ENCODE measurements around the gene ZPR1. TPM values are rescaled to one million over a fixed set of nuclear protein-coding genes. Genes with fewer than 3 reads are reported as not detected.
"Not testable (repeated sequence)": the region's sequence is repeated elsewhere in the genome, so short reads cannot be mapped to it uniquely, and the experiment has no call there.

ZPR1 gene
- total RNA-seq, 1 donor: 20.2 TPM

- no peak for DNase-seq (ENCODE audit: low read depth in 2 of 3, low spot score in 2 of 3)
These were observed 37.6 kb upstream of the ZPR1 start for GRCh38 chr11:116825434-116825833.

GRCh38 chr11:116823031-116823843, 35.4 kb upstream of the ZPR1 start, which contains the start of gene APOA4:
Gene APOA4 (minus strand): TSS chr11:116823304. CDS start chr11:116823191, 113 bp downstream.
- DNase-seq (ENCODE audit: low read depth in 2 of 3, low spot score in 2 of 3): no peak

GRCh38 chr11:116822575-116822974, 34.8 kb upstream of the ZPR1 start:
- DNase-seq (ENCODE audit: low read depth in 2 of 3, low spot score in 2 of 3): no peak

GRCh38 chr11:116821050-116821918, 33.5 kb upstream of the ZPR1 start:
- no peak for DNase-seq (ENCODE audit: low read depth in 2 of 3, low spot score in 2 of 3)

GRCh38 chr11:116819049-116819448, 31.2 kb upstream of the ZPR1 start:
- no peak for DNase-seq (ENCODE audit: low read depth in 2 of 3, low spot score in 2 of 3)

- DNase-seq (ENCODE audit: low read depth in 2 of 3, low spot score in 2 of 3): no peak
These were observed 26.7 kb upstream of the ZPR1 start for GRCh38 chr11:116814502-116814901.

- DNase-seq (ENCODE audit: low read depth in 2 of 3, low spot score in 2 of 3): no peak
These were observed 26.1 kb upstream of the ZPR1 start for GRCh38 chr11:116813781-116814471.

- no peak for DNase-seq (ENCODE audit: low read depth in 2 of 3, low spot score in 2 of 3)
These were observed 25.3 kb upstream of the ZPR1 start for GRCh38 chr11:116813170-116813569.

GRCh38 chr11:116812109-116812508, 24.3 kb upstream of the ZPR1 start:
- DNase-seq (ENCODE audit: low read depth in 2 of 3, low spot score in 2 of 3): no peak

GRCh38 chr11:116811194-116811593, 23.4 kb upstream of the ZPR1 start:
- DNase-seq (ENCODE audit: low read depth in 2 of 3, low spot score in 2 of 3): no peak

- no peak for DNase-seq (ENCODE audit: low read depth in 2 of 3, low spot score in 2 of 3)
These were observed 20.7 kb upstream of the ZPR1 start for GRCh38 chr11:116808262-116809175.

GRCh38 chr11:116807601-116808261, 19.9 kb upstream of the ZPR1 start:
- DNase-seq (ENCODE audit: low read depth in 2 of 3, low spot score in 2 of 3): no peak

- DNase-seq (ENCODE audit: low read depth in 2 of 3, low spot score in 2 of 3): no peak
These were observed 16.2 kb upstream of the ZPR1 start for GRCh38 chr11:116804001-116804400.

GRCh38 chr11:116801662-116802061, 13.8 kb upstream of the ZPR1 start:
- not testable (repeated sequence) for DNase-seq (ENCODE audit: low read depth in 2 of 3, low spot score in 2 of 3)

- no peak for DNase-seq (ENCODE audit: low read depth in 2 of 3, low spot score in 2 of 3)
These were observed 12.8 kb upstream of the ZPR1 start for GRCh38 chr11:116800610-116801009.

GRCh38 chr11:116798368-116798767, 10.5 kb upstream of the ZPR1 start:
- DNase-seq (ENCODE audit: low read depth in 2 of 3, low spot score in 2 of 3): no peak

GRCh38 chr11:116797816-116798215, 10.0 kb upstream of the ZPR1 start:
- no peak for DNase-seq (ENCODE audit: low read depth in 2 of 3, low spot score in 2 of 3)

- no peak for DNase-seq (ENCODE audit: low read depth in 2 of 3, low spot score in 2 of 3)
These were observed 8.7 kb upstream of the ZPR1 start for GRCh38 chr11:116796548-116796947.

GRCh38 chr11:116794851-116795250, 7.0 kb upstream of the ZPR1 start:
- no peak for DNase-seq (ENCODE audit: low read depth in 2 of 3, low spot score in 2 of 3)

- no peak for DNase-seq (ENCODE audit: low read depth in 2 of 3, low spot score in 2 of 3)
These were observed 5.9 kb upstream of the ZPR1 start for GRCh38 chr11:116793772-116794097.

Data from hematopoietic multipotent progenitor cell (in vitro differentiated cells).